ENCODE data around the gene SPATA32. TPM values are rescaled to one million over a fixed set of nuclear protein-coding genes. Genes with fewer than 3 reads are reported as not detected.

SPATA32 gene
- total RNA-seq, 1 experiment from 2014 or later, result 0.15 TPM

DNA sequence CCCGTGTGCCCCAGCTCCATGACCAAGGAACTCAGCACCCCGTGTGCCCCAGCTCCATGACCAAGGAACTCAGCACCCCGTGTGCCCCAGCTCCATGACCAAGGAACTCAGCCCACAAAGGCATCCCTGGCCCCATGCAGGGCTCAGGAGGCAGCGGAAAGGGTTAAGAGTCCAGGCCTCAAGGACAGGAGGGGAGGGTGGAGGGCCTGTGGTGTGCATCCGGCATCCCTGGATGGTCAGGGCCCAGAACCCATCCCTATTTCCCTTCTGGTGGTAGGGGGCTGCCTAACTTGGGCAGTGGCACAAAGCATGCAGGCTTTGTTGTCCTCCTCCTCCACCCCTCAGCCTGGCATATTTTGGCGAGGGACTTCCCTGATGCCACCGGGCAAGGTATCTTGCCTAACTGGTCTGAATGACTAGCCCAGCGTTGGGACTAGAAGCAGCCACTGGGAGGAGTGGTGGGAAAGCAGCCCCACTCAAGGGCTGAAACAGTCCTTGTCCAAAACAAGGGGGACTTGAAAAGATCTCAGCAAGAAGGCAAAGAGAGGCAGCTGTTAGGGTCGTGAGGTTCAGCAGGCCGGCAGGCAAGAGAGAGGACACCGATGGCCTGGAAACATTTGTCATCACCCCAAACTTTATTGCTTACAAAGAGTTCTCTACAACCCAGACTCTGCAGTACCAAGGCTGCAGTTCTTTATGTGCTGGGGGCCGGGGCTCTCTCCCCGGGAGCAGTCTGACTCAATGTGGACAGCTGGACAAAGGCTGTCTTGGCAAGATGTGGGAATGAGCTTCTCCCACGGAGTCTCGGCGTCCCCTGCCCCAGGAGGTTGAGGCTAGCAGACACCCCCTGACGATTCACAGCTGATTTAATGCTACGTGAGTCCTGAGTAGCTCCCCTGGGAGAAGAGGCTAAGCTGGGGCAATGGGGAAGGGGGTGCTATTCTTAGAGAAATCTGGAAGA lies 902 bp upstream of the SPATA32 start:
- ChIA-PET RAD21 (ENCODE audit: low non-redundant PET in 1 of 2, low total read pairs in 2 of 2, uncharacterized antibody in 2 of 2, unreplicated experiment in 2 of 2) (no interaction called here), POLR2A (no interaction called here), CTCF (no interaction called here)
- ATAC-seq (peak; percentile 35; the same call in 1 of the 2 replicates), DNase-seq (ENCODE audit: low read depth, low spot score) (no peak)
- Histone ChIP-seq H3K79me2 (ENCODE audit: insufficient read depth, low read length) (no peaks in the 10 kb centered on the region), H3K27ac (ENCODE audit: low read depth, low read length) (no peak overlapping the region), H3K9ac (ENCODE audit: low read length) (no peak overlapping the region), H2AFZ (ENCODE audit: low read depth, low read length, poor library complexity, severe bottlenecking) (no peak overlapping the region), H3K9me3 (ENCODE audit: control insufficient read depth in 1 of 2, insufficient read depth in 1 of 2, low read depth in 1 of 2, low read length in 2 of 2) (no peaks in the 10 kb centered on the region), H3K4me3 (replicated peaks in 1 of 2; ENCODE audit: low read depth in 1 of 2, low read length in 2 of 2) (no peak overlapping the region), H3K4me2 (ENCODE audit: low read length) (no peak overlapping the region), H3K4me1 (ENCODE audit: control insufficient read depth in 1 of 2, insufficient read depth in 2 of 2, low read length in 2 of 2) (0 out of 4 replicates have a peak, but pooled peaks cover 0 to 4% of the 10 kb centered on the region in 2 experiments), H3K9me2 (ENCODE audit: insufficient read depth) (no peaks in the 10 kb centered on the region), H3K36me3 (ENCODE audit: control insufficient read depth in 1 of 2, insufficient read depth in 2 of 2, low read length in 2 of 2) (peaks cover 18 to 20% of the 10 kb centered on the region in 2 experiments; a peak in 3 of 4 replicates), H3K27me3 (ENCODE audit: insufficient read depth, low read length) (no peaks in the 10 kb centered on the region), H4K20me1 (ENCODE audit: insufficient read depth) (no peaks in the 10 kb centered on the region)
- no TSS peak for BruUV-seq (replicated peaks)
- intact Hi-C loops (cut with micrococcal nuclease), result no loop called here
- TF ChIP-seq, protein P1, sequence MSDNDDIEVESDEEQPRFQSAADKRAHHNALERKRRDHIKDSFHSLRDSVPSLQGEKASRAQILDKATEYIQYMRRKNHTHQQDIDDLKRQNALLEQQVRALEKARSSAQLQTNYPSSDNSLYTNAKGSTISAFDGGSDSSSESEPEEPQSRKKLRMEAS (IDR thresholded peaks at IDR 0.05), result no peak
- no peak for TF ChIP-seq ATF3 (IDR thresholded peaks at IDR 0.05)
- no peak for TF ChIP-seq EGR1 (IDR thresholded peaks at IDR 0.05; ENCODE audit: low read depth)
- TF ChIP-seq, protein P2, sequence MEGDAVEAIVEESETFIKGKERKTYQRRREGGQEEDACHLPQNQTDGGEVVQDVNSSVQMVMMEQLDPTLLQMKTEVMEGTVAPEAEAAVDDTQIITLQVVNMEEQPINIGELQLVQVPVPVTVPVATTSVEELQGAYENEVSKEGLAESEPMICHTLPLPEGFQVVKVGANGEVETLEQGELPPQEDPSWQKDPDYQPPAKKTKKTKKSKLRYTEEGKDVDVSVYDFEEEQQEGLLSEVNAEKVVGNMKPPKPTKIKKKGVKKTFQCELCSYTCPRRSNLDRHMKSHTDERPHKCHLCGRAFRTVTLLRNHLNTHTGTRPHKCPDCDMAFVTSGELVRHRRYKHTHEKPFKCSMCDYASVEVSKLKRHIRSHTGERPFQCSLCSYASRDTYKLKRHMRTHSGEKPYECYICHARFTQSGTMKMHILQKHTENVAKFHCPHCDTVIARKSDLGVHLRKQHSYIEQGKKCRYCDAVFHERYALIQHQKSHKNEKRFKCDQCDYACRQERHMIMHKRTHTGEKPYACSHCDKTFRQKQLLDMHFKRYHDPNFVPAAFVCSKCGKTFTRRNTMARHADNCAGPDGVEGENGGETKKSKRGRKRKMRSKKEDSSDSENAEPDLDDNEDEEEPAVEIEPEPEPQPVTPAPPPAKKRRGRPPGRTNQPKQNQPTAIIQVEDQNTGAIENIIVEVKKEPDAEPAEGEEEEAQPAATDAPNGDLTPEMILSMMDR (IDR thresholded peaks at IDR 0.05 in 2 of 3, conservative IDR thresholded peaks at IDR 0.05 in 1 of 3; ENCODE audit: borderline replicate concordance in 1 of 3, insufficient read depth in 1 of 3, low read depth in 2 of 3, low read length in 2 of 3), result no peak
- TF ChIP-seq, protein P3, sequence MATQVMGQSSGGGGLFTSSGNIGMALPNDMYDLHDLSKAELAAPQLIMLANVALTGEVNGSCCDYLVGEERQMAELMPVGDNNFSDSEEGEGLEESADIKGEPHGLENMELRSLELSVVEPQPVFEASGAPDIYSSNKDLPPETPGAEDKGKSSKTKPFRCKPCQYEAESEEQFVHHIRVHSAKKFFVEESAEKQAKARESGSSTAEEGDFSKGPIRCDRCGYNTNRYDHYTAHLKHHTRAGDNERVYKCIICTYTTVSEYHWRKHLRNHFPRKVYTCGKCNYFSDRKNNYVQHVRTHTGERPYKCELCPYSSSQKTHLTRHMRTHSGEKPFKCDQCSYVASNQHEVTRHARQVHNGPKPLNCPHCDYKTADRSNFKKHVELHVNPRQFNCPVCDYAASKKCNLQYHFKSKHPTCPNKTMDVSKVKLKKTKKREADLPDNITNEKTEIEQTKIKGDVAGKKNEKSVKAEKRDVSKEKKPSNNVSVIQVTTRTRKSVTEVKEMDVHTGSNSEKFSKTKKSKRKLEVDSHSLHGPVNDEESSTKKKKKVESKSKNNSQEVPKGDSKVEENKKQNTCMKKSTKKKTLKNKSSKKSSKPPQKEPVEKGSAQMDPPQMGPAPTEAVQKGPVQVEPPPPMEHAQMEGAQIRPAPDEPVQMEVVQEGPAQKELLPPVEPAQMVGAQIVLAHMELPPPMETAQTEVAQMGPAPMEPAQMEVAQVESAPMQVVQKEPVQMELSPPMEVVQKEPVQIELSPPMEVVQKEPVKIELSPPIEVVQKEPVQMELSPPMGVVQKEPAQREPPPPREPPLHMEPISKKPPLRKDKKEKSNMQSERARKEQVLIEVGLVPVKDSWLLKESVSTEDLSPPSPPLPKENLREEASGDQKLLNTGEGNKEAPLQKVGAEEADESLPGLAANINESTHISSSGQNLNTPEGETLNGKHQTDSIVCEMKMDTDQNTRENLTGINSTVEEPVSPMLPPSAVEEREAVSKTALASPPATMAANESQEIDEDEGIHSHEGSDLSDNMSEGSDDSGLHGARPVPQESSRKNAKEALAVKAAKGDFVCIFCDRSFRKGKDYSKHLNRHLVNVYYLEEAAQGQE (IDR thresholded peaks at IDR 0.05; ENCODE audit: low read depth), result no peak
- TF ChIP-seq JUND (IDR thresholded peaks at IDR 0.05), result no peak
- no peak for TF ChIP-seq SRF (IDR thresholded peaks at IDR 0.05; ENCODE audit: low read depth)

All from HCT116 (cell line).